DMS53 (cell line): ENCODE results near the gene CABP5.

Source experiments
- DNase-seq: peaks from one replicate; lab custom pipeline; 2025; lab: John Stamatoyannopoulos, UW

The CABP5 gene

GRCh38 chr19:48030073-48030472 is 13.8 kb downstream of the CABP5 start:
- DNase-seq, result no peak

DNA sequence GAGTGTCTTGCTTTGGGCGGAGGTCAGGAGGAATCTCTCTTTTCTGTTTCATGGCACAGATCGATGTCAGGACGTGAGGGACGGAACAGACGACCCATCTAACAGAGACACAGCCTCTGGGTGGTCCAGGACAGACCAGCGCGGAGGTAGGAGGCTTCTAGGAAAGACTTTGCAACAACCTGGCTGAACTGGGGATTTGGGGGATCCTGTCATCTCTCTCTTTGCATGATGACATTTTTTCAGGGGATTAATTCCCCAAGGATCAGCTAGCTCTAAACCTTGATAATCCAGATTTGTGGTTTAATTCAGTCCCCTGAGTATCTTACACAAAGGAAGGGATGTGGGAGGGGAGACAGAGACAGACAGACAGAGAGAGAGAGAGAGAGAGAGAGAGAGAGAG is 14.4 kb downstream of the CABP5 start:
- DNase-seq, result no peak

GRCh38 chr19:48025480-48025879 is 18.4 kb downstream of the CABP5 start:
- no peak for DNase-seq

GRCh38 chr19:48023518-48023917 is 20.4 kb downstream of the CABP5 start:
- no peak for DNase-seq

DNA sequence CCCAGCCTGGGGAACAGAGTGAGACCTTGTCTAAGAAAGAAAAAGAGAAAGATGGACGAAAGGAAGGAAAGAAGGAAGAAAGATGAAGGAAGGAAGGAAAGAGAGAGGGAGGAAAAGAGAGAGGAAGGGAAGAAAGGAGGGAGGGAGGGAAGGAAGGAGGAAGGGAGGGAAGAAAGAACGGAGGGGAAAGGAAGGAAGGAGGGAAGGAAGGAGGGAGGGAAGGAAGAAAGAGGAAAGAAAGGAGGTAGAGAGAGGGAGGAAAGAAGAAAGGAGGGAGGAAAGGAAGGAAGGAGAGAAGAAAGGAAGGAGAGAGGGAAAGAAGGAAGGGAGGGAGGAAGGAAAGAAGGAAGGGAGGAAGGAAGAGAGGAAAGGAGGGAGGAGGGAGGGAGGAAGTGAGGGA is 20.9 kb downstream of the CABP5 start:
- DNase-seq, result no peak

- no peak for DNase-seq
These were observed 23.2 kb downstream of the CABP5 start for GRCh38 chr19:48020686-48021085.

DNA sequence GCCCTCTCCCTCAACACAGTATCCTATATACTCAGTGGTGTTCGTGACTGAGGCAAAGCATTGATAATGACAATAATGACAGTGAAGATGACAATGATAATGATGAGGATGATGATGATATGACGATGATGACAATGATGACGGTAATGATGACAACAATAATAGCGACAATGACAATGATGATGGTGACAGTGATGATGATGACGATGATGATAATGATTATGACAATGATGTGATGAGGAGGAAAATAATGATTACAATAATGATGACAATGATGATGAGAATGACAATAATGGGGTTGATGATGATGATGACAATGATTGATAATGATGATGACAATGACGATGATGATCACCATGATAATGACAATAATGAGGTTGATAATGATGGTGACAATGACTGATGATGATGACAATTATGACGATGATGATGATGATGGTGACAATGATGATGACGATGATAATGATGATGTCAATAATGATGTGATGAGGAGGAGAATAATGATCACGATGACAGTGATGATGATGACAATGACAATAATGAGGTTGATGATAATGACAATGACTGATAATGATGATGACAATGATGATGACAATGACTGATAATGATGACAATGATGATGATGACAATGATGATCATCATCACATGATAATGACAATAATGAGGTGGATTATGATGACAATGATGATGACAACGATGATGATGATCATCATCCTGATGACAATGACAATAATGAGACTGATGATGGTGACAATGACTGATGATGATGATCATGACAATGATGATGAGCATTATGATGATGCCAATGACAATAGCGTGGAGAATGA is 32.7 kb downstream of the CABP5 start:
- no peak for DNase-seq

- DNase-seq, result peak; percentile 38
These were observed 37.1 kb downstream of the CABP5 start for GRCh38 chr19:48006762-48007161.

GRCh38 chr19:48004236-48004635 is 39.6 kb downstream of the CABP5 start:
- no peak for DNase-seq

DNA sequence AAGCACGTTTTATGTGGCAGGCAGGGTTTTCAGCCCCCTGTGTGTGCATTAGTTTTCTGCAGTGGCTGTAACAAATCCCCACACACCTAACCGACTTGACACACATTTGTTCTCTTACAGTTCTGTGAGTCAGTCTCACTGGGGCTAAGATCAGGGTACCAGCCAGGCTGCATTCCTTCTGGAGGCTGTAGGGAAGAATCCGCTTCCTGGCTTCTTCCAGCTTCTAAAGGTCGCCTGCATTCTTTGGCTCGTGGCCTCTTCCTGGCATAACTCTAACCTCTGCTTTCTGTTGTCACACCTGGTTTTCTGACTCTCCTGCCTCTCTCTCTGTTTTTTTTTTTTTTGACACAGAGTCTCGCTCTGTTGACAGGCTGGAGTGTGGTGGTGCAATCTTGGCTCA is 43.0 kb downstream of the CABP5 start:
- DNase-seq, result no peak

DNA sequence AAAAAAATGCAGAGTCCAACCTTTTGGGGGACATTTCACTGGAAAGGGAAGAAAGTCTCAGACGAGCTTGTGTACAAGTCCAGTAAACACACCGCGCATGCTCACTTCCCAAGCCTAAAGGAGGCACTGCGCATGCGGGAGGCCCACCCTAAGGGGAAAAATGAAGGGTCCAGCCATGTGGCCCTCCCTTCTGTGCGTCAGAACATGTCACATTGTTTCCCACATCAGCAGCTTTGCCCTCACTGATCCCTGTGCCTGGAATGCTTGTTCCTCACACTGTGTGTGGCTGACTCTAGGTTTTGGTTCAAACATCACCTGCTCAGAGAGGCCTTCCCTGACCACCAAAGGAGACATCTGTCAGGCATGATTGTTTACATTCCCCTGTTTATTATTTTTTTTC is 45.1 kb downstream of the CABP5 start:
- no peak for DNase-seq

GRCh38 chr19:47996230-47996727 is 47.6 kb downstream of the CABP5 start:
- DNase-seq, result no peak

GRCh38 chr19:47994209-47994802 is 49.6 kb downstream of the CABP5 start, which contains the start of gene ELSPBP1:
ELSPBP1 (plus strand) TSS chr19:47994632; CDS start chr19:48008668, 14,036 bp downstream.
- no peak for DNase-seq

DNA sequence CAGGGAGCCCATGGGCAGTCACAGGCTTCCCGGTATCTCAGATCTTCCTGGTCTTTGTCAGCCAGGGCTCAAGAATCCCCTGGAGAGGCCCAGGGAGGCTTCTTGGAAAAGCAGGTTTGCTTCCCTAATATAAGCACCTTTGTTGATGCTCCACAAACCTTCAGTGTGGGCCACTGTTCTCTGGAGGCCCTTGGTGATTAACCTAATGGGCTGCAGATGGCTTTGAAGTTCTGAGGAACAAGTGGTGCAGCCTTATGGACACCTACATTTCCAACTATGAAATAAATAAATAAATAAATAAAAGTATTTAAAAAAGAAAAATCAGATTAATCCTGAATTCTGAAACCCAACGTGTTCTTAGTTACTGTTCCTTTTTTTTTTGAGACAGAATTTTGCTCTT is 51.8 kb downstream of the CABP5 start, which contains the start of gene BSPH1:
Gene BSPH1, minus strand, starts transcription at position 101 of the 400 bp plus-strand sequence. Its CDS starts 89 bp downstream, at position 12.
- DNase-seq, result no peak

GRCh38 chr19:47991191-47991808 is 52.6 kb downstream of the CABP5 start:
- DNase-seq, result no peak
